H1 (cell line): ENCODE data around the gene F2.

Experiments used
- CTCF ChIP-seq, 3 experiments: IDR thresholded peaks; 1 replicate in 2 of 3; 2 replicates in 1 of 3; pipeline versions ENCODE4 v1.5.1 to v1.6.1; 2011; ENCODE audit warnings: low read length in 3 of 3, mild to moderate bottlenecking in 3 of 3, inconsistent platforms in 2 of 3, low read depth in 1 of 3, moderate library complexity in 1 of 3; ENCODE audit not compliant: insufficient read depth in 1 of 3; ENCODE audit errors: control extremely low read depth in 1 of 3
- EP300 ChIP-seq, 2 experiments: IDR thresholded peaks; 1 replicate in 1 of 2; 2 replicates in 1 of 2; pipeline ENCODE4 v1.6.1; 2011 to 2012; ENCODE audit warnings: low read depth in 2 of 2, low read length in 2 of 2, mild to moderate bottlenecking in 2 of 2, borderline replicate concordance in 1 of 2, inconsistent platforms in 1 of 2, moderate library complexity in 1 of 2
- EZH2 ChIP-seq: fragments of 200-600 bp; sonication (generic); IDR thresholded peaks from 2 replicates; pipeline ENCODE4 v1.7.1; 2012; ENCODE audit warnings: low read depth, mild to moderate bottlenecking, moderate library complexity, low read length, inconsistent platforms; ENCODE audit not compliant: severe bottlenecking
- MAFK ChIP-seq: IDR thresholded peaks from 2 replicates; pipeline ENCODE4 v1.6.1; 2012; ENCODE audit warnings: low read depth, mild to moderate bottlenecking, improper control_type of control experiment, low read length
- SIN3A ChIP-seq, 2 experiments: IDR thresholded peaks in 1 of 2; conservative IDR thresholded peaks in 1 of 2; 2 replicates each; pipeline ENCODE4 v1.6.1; 2011 to 2012; ENCODE audit warnings: low read length in 2 of 2, improper control_type of control experiment in 1 of 2, low read depth in 1 of 2, mild to moderate bottlenecking in 1 of 2

- TF ChIP-seq CTCF (IDR thresholded peaks at IDR 0.05; ENCODE audit: control extremely low read depth in 1 of 3, insufficient read depth in 1 of 3, low read depth in 1 of 3, low read length in 3 of 3) (no peak), SIN3A (conservative IDR thresholded peaks at IDR 0.05 in 1 of 2, IDR thresholded peaks at IDR 0.05 in 1 of 2; ENCODE audit: low read depth in 1 of 2, low read length in 2 of 2) (no peak), EP300 (IDR thresholded peaks at IDR 0.05; ENCODE audit: borderline replicate concordance in 1 of 2, low read depth in 2 of 2, low read length in 2 of 2) (no peak), MAFK (no peak), EZH2 (no peak)
These were observed 41.8 kb upstream of the F2 start for GRCh38 chr11:46677169-46677568.
